PC-9 (cell line): ENCODE data around the gene RAD50. TPM values are rescaled to one million over a fixed set of nuclear protein-coding genes. Genes with fewer than 3 reads are reported as not detected.
"Not testable (repeated sequence)": the region's sequence is repeated elsewhere in the genome, so short reads cannot be mapped to it uniquely, and the experiment has no call there.

Experiments
- BruUV-seq: library from RNA; stranded (reverse); fragments of 400-500 nt; replicated peaks from 2 replicates; lab custom pipeline; 2021; lab: Mats Ljungman, UMichigan
- CTCF ChIA-PET: fragments of 300-600 bp; sonication (Branson Sonifier 250); formaldehyde crosslinking; loops from one replicate; lab custom pipeline; 2022; ENCODE audit warnings: antibody characterized with exemption; lab: Charles Lee
- POLR2A ChIA-PET: fragments of 300-600 bp; sonication (Branson Sonifier 250); formaldehyde crosslinking; loops from one replicate; lab custom pipeline; 2022; ENCODE audit warnings: antibody characterized with exemption; ENCODE audit not compliant: unreplicated experiment; lab: Charles Lee
- DNase-seq, 2 experiments: peaks; one replicate each; pipeline versions ENCODE4 v3.0.0 to v3.0.0-alpha.2; 2015 to 2022; ENCODE audit warnings: mixed read lengths in 1 of 2
- H2AFZ ChIP-seq: fragments of 200-600 bp; sonication (generic); 2 replicates; pipeline ENCODE4 v1.8.1; 2017; ENCODE audit warnings: antibody characterized with exemption
- H3F3A ChIP-seq: fragments of 200-600 bp; sonication (generic); 2 replicates; pipeline ENCODE4 v1.8.1; 2017; ENCODE audit warnings: antibody characterized with exemption, mild to moderate bottlenecking, low read depth; ENCODE audit not compliant: insufficient read depth
- H3K27ac ChIP-seq: fragments of 200-600 bp; sonication (generic); 2 replicates; pipeline ENCODE4 v1.6.1; 2016; ENCODE audit warnings: mixed run types
- H3K27me3 ChIP-seq: fragments of 200-600 bp; sonication (generic); 2 replicates; pipeline ENCODE4 v1.6.1; 2016; ENCODE audit warnings: low read depth, mixed run types; ENCODE audit not compliant: insufficient read depth
- H3K36me3 ChIP-seq: fragments of 200-600 bp; sonication (generic); 2 replicates; pipeline ENCODE4 v1.6.1; 2016; ENCODE audit warnings: low read depth, mixed run types
- H3K4me1 ChIP-seq: fragments of 200-600 bp; sonication (generic); replicated peaks from 2 replicates; pipeline ENCODE4 v1.6.1; 2016; ENCODE audit warnings: mixed run types; ENCODE audit not compliant: insufficient read depth
- H3K4me2 ChIP-seq: fragments of 200-600 bp; sonication (generic); 2 replicates; pipeline ENCODE4 v1.6.1; 2017; ENCODE audit warnings: mixed run types
- H3K4me3 ChIP-seq: fragments of 200-600 bp; sonication (generic); 2 replicates; pipeline ENCODE4 v1.6.1; 2016; ENCODE audit warnings: mixed run types
- H3K79me2 ChIP-seq: fragments of 200-600 bp; sonication (generic); 2 replicates; pipeline ENCODE4 v1.6.1; 2017; ENCODE audit warnings: low read depth, mixed run types
- H3K9me2 ChIP-seq: fragments of 200-600 bp; sonication (generic); 2 replicates; pipeline ENCODE4 v1.8.1; 2017; ENCODE audit warnings: mild to moderate bottlenecking; ENCODE audit not compliant: insufficient read depth
- H3K9me3 ChIP-seq: fragments of 200-600 bp; sonication (generic); 2 replicates; pipeline ENCODE4 v1.8.1; 2016; ENCODE audit warnings: low read depth; ENCODE audit not compliant: insufficient read depth
- H4K20me1 ChIP-seq: fragments of 200-600 bp; sonication (generic); 2 replicates; pipeline ENCODE4 v1.8.1; 2017; ENCODE audit not compliant: insufficient read depth
- CTCF ChIP-seq: fragments of 200-600 bp; sonication (generic); conservative IDR thresholded peaks from 2 replicates; pipeline ENCODE4 v1.6.1; 2017; ENCODE audit warnings: mixed run types, antibody characterized with exemption, mild to moderate bottlenecking, moderate library complexity
- EZH2 ChIP-seq: fragments of 200-600 bp; sonication (generic); IDR thresholded peaks from 2 replicates; pipeline ENCODE4 v1.8.0; 2017; ENCODE audit warnings: antibody characterized with exemption, low read depth
- intact Hi-C: fragments of 100-400 bp; cut with micrococcal nuclease; formaldehyde crosslinking; loops from one replicate; pipeline ENCODE4 v1.10.0; 2022; ENCODE audit not compliant: unreplicated experiment
- total RNA-seq: library from RNA; stranded (reverse); gene quantifications from 2 replicates; pipeline ENCODE4 v1.2.3, GENCODE V29; 2021

RAD50 gene
- total RNA-seq, 1 experiment from 2014 or later: 42.2 TPM

GRCh38 chr5:132628814-132629213, 72.0 kb downstream of the RAD50 start:
- Histone ChIP-seq H3K9me2 (no peaks in the 10 kb centered on the region), H3K36me3 (no peaks in the 10 kb centered on the region), H3K4me3 (no peak overlapping the region), H3K9me3 (no peaks in the 10 kb centered on the region), H2AFZ (no peak overlapping the region), H3K4me2 (no peak overlapping the region), H3K27me3 (no peaks in the 10 kb centered on the region), H3K27ac (no peak overlapping the region), H3K4me1 (no peaks in the 10 kb centered on the region), H3F3A (no peaks in the 10 kb centered on the region), H3K79me2 (no peaks in the 10 kb centered on the region), H4K20me1 (peaks cover 3% of the 10 kb centered on the region; the same call in 1 of the 2 replicates)
- no TSS peak for BruUV-seq
- no peak for DNase-seq
- POLR2A ChIA-PET: no interaction called here
- CTCF ChIA-PET: no interaction called here
- TF ChIP-seq EZH2 (no peak), CTCF (no peak)
- intact Hi-C loops: loop anchor here (10.0 kb wide), 1 partner anchor 76 kb away; no protein-coding TSS in a partner anchor

GRCh38 chr5:132629230-132629944, 72.6 kb downstream of the RAD50 start:
- TF ChIP-seq EZH2 (no peak), CTCF (no peak)
- H3K36me3 ChIP-seq: no peaks in the 10 kb centered on the region
- no peak overlapping the region for H3K4me2 ChIP-seq
- BruUV-seq: no TSS peak
- intact Hi-C loops: loop anchor here (10.0 kb wide), 1 partner anchor 75 kb away; no protein-coding TSS in a partner anchor
- H3K79me2 ChIP-seq: no peaks in the 10 kb centered on the region
- no peak overlapping the region for H3K4me3 ChIP-seq
- ChIA-PET CTCF (interaction anchor here (0.6 kb wide), 1 partner anchor 255 kb away, joined by 3 read pairs; no protein-coding TSS in a partner anchor), POLR2A (interaction anchor here (0.6 kb wide), 1 partner anchor 22 kb away, joined by 5 read pairs; no protein-coding TSS in a partner anchor)
- no peak overlapping the region for H3K27ac ChIP-seq
- no peaks in the 10 kb centered on the region for H3K9me3 ChIP-seq
- no peak overlapping the region for H2AFZ ChIP-seq
- no peaks in the 10 kb centered on the region for H3F3A ChIP-seq
- no peaks in the 10 kb centered on the region for H3K4me1 ChIP-seq
- no peaks in the 10 kb centered on the region for H3K27me3 ChIP-seq
- DNase-seq: no peak
- peaks cover 1% of the 10 kb centered on the region; the same call in 1 of the 2 replicates for H4K20me1 ChIP-seq
- no peaks in the 10 kb centered on the region for H3K9me2 ChIP-seq

- H3K4me1 ChIP-seq, H3K27ac ChIP-seq, H2AFZ ChIP-seq, H3K27me3 ChIP-seq, POLR2A ChIA-PET, intact Hi-C loops, H3K9me3 ChIP-seq, H3K4me2 ChIP-seq, H4K20me1 ChIP-seq, BruUV-seq, H3K4me3 ChIP-seq, H3K36me3 ChIP-seq, DNase-seq, H3K79me2 ChIP-seq, H3K9me2 ChIP-seq, H3F3A ChIP-seq, CTCF ChIA-PET: not testable (repeated sequence)
These were observed 76.8 kb downstream of the RAD50 start for GRCh38 chr5:132633587-132633986.
